ENCODE results near the gene MUSTN1.

The MUSTN1 gene

DNA sequence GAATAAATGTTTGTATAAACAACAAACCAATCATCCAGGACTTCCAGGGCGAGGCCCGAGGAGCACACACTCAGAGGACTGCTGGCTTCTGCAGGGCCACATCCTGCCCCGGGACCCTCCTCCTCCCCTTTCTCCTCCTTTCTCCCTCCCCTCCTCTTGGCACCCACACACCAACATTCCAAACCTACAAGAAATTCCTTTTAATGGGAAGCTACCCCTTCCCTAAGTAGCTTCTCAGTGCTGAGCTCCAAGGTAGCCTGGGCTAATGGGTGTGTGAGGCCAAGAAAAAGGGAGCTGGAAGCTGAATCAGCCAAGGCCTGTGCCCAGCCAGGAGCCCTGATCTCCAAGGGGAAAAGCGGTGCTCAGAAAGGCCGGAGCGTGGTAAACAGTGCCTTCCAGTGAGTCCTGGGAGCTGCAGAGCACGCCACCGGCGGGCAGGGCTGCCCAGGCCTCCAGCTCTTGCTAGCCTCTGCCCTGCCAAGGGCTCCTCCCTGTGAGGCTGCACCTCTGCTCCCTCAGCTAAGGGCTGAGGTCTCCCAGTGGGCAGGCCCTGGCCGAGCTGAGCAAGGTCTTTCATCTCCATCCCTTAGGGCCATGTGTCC lies 36.3 kb downstream of the MUSTN1 start:
- DNase-seq = no peak

GRCh38 chr3:52796411-52796810 lies 38.4 kb downstream of the MUSTN1 start:
- no peak for DNase-seq

- DNase-seq = no peak
These were observed 39.4 kb downstream of the MUSTN1 start for GRCh38 chr3:52795298-52795900.

GRCh38 chr3:52794612-52795099 lies 40.2 kb downstream of the MUSTN1 start, which contains the start of gene ITIH3:
ITIH3 (plus strand) TSS chr3:52794796; CDS start chr3:52794804, 8 bp downstream.
- DNase-seq = no peak

DNA sequence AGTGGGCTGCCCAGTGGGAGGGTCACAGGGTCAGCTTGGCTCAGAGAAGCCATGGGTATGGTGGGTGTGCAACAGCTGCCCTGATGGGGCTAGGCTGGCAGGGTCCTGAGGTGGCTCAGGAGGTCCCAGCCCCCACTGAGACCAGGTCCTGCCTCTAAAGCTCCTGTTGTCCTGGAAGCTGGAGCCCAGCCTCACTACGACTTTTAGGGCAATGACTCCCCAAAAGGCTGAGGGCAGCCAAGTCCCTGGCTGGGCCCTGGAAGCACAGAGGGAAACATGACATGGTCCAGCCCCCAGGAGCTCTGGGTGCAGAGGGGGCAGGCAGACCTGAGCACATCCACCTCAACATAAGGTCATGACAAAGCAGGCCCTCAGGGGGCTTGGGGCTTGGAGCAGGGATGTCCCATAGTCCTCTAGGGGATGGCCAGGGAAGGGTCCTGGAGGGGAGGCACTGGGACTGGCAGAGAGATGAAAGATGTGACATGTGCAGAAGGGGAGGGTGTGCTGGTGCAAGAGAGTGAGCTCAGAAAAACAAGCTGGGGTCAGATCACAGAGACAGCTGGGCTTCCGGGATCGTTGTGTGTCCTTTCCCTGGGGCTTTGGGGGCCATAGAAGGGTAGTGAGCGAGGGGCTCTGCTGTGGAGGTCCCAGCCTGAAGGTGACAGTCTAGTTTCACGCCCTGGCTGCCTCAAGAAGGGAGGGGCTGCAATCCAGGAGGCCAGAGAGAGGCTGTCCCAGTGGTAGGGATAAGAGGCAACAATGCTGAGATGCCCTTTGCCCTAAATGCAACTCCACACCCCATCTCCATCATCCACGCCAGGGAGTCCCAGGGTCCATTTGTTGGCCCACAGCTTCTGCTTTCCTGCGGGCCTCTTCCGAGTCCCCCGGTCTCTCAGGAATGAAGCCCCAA lies 40.9 kb downstream of the MUSTN1 start:
- no peak for DNase-seq

- DNase-seq = no peak
These were observed 41.7 kb downstream of the MUSTN1 start for GRCh38 chr3:52792961-52793695.

DNA sequence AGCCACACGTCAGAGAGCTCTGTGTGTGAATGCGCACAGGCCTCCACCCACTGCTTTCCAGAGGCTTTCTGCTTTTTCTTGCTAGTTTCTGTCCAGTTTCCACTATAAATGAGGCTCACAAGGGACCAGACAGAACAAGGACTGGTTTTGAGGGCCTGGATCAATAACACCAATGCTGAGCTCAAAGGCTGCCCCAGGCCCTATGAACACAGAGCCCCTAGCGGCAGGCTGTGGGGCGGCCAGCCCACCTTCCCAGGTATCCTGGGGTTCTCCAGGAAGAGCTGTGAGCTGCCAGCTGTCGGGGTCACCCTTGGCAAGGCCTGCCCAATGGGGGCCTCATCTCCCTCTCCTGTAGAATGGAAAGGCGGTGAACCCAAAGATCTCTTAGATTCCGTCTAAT lies 42.4 kb downstream of the MUSTN1 start:
- DNase-seq = no peak

- DNase-seq = no peak
These were observed 42.9 kb downstream of the MUSTN1 start for GRCh38 chr3:52791928-52792327.

- DNase-seq = no peak
These were observed 43.5 kb downstream of the MUSTN1 start for GRCh38 chr3:52791366-52791765.

DNA sequence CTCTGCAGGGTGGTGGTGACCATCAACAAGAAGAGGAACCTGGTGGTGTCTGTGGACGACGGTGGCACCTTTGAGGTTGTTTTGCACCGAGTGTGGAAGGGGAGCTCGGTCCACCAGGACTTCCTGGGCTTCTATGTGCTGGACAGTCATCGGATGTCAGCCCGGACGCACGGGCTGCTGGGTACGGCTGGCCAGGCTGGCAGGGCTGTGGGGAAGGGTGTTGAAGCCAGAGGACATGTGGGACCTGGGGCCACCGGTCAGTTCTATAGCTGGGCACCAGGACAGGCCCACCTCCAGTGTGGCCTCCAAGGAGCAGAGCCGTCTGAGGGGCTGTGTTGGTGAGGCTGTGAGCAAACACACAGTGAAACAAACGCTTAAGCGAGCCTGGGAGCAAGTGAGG lies 44.1 kb downstream of the MUSTN1 start:
- no peak for DNase-seq

- DNase-seq = no peak
These were observed 44.5 kb downstream of the MUSTN1 start for GRCh38 chr3:52790337-52790736.

DNA sequence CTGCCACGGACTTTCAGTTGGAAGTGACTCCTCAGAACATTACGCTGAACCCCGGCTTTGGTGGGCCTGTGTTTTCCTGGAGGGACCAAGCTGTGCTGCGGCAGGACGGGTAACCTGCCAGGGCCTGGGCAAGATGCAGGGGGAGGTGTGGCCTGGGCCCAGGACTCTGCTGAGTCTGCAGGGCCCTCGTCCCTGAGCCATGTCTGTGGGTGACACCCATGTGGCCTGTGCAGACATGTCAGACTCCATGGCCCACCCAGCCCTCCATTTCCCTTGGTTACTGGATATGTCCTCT lies 45.1 kb downstream of the MUSTN1 start:
- no peak for DNase-seq

DNA sequence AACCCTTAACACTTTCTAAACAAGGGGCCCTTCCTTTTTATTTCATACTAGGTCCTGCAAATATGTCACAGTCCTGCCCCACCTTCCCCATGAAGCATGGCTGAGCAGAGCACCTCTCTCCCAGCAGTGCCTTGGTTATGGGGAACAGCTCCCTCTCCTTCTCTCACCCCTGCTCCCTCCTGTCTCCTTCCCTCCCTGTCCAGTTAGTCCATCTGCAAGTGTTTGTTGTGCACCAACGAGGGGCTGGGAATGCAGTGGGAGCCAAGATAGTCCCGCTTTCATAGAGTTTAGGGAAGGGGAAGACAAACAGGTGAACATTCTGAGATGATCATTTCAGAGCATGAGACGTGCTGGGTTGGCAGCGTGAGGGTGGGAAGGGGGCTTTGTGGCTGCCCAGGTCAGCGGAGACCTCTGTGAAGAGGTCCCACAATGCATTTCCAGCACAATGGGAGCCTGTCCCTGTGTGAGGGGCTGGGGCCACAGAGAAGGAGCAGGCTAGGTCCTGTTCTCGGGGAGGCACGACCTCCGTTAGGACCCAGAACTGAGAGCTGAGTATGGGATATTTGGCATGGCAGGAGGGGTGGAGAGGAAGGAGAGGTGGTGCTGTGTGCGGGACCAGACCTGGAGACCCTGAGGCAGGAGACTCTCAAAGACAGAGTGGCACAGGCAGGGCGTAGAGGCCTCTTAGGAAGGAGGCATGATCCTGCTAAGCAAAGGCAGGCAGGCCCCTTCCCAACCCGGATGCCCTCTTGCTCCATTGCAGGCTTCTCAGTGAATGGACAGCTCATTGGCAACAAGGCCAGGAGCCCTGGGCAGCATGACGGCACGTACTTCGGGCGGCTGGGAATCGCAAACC lies 45.7 kb downstream of the MUSTN1 start:
- DNase-seq = no peak

DNA sequence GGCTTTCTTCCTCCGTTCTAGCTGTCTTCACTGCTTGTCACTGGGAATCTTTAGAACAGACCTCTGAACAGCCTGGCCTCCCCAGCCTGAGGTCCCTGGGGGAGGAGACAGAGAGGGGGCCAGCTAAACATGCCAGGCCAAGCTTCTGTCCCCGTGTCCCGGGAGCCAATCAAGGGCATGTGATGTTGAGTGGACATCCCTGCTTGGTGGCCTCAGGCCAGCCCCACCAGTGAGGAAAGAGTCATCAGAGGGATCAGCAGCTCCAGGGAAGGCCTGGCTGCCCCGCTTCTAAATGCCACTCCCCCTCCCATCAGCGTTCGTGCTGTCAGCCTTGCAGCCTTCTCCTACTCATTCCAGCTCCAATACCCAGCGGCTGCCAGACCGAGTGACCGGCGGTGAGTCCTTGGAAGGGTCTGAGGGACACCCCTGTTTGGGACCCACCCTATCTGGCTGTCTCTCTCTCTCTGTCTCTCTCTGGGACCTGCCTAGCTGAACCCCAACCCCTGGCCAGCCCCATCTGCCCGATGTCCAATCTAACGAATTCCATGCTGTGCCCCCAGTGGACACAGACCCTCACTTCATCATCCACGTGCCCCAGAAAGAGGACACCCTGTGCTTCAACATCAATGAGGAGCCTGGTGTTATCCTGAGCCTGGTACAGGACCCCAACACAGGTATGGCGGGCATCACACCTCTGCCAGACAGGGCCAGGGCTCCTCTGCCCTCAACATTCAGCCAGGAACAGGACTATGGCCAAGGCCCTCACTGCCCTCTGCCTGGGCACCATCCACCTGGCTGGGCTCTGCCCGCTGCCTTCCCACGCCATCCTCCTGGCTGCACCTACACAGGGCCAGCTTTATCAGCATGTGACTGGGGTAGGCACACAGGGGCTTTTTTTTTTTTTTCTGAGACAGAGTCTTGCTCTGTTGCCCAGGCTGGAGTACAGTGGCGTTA lies 46.9 kb downstream of the MUSTN1 start:
- no peak for DNase-seq

DNA sequence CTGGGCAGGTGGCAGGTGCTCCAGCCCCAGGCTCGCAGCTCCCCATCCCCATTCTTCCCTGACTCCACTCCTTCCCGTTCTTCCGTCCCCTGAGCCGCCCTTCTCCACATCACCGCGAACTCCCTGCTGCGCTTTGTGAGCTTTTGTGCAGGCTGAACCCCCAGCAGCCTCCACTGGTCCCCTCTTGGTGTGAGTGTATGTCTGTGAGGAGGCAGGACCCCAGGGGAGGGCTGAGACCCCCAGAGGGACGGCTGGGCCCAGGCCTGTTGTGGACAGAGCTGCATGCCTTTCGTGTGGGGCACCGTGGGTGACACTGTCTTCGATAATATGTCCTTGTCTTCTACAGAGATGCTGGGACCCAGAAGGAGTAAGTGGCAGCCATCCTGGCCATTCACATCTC lies 47.6 kb downstream of the MUSTN1 start:
- DNase-seq = no peak

- DNase-seq = no peak
These were observed 48.2 kb downstream of the MUSTN1 start for GRCh38 chr3:52786330-52787215.

DNA sequence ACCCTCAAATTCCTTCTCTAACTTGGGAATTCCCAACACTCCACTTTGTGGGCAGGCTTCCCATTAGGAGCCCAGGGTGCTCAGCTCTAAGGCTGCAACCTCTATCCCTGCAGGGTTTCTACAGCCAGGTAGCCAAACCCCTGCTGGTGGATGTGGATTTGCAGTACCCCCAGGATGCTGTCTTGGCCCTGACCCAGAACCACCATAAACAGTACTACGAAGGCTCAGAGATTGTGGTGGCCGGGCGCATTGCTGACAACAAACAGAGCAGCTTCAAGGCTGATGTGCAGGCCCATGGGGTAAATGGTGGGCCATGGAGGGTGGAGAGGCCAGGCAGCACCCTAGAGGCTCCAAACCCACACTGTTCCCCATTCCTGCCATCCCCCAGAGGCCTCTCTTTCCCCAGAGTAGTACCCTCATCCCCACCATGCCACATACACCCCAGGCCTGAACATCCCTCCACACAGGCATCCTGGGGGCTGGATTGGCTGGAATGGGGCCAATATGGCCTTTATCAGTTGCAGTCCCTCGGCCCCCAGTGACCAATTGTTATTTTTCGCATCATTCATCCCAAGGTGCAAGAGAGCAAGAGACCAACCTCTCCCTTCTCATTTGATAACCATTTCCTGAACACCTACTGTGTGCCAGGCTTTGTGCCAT lies 49.8 kb downstream of the MUSTN1 start:
- DNase-seq = no peak

GRCh38 chr3:52784021-52784621 lies 50.7 kb downstream of the MUSTN1 start:
- DNase-seq = no peak

DNA sequence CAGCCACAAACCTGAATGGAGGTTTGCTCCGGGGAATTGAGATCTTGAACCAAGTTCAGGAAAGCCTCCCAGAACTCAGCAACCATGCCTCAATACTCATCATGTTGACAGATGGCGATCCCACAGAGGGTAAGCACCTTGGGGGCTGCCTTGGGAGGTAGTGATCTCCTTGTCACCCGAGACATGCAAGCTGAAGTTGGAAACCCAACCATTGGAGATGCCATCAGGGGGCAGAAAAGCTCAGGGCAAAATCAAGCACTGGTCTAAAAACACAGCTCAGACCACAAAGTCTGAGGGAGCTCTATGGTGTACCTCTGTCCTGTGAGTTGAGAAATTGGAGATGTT lies 51.6 kb downstream of the MUSTN1 start:
- no peak for DNase-seq
